Measurements from ENCODE around the gene COPA. TPM values are rescaled to one million over a fixed set of nuclear protein-coding genes. Genes with fewer than 3 reads are reported as not detected.

COPA gene
- total RNA-seq, 4 donors from 2014 or later, result 59.0 to 103 (median 85.9) TPM

DNA sequence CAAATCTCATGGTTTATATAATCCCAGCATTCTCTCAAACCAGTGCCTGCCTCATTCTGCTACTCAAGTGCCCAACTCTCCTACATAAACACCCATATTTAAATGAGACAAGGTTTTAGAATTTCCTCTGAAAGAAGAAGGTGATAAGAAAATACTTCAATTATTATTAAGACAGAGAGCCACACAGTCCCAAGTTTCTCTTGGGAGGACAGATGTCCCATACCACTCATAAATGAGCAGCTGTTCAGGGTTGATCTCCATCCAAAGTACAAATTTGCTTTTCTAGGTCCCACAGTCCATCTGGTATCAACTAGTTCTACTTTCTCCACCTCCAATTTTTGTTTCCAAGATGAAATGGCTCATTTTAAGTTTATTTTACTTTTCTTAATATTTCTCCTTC is 92.0 kb downstream of the COPA start:
- H3K4me1 ChIP-seq, result peaks cover 56 to 57% of the 10 kb centered on the region in 2 donors
- peak in 1 of 2 donors; percentile 35 for ATAC-seq

GRCh38 chr1:160247053-160247452 is 96.0 kb downstream of the COPA start:
- Histone ChIP-seq H3K4me3 (no peak overlapping the region), H3K9me3 (no peaks in the 10 kb centered on the region), H3K27me3 (no peaks in the 10 kb centered on the region), H3K27ac (peak overlapping the region; percentile 74 to 86 (median 84)), H3K4me1 (peaks cover 84 to 86% of the 10 kb centered on the region in 2 donors), H3K36me3 (no peaks in the 10 kb centered on the region)
- DNase-seq (no peak), ATAC-seq (no peak)
- in situ Hi-C loops (cut with MboI; ENCODE audit: low sequenced_read_pairs in 4 of 4), result loop anchor here in 1 of 4 donors (5.0 kb wide), 1 partner anchor 55 kb away; the partner anchor contains the start of gene CASQ1
- intact Hi-C loops (cut with DNase I; ENCODE audit: low total_unique reads), result no loop called here
- TF ChIP-seq POLR2A (IDR thresholded peaks at IDR 0.05), result no peak
- TF ChIP-seq, protein P1, sequence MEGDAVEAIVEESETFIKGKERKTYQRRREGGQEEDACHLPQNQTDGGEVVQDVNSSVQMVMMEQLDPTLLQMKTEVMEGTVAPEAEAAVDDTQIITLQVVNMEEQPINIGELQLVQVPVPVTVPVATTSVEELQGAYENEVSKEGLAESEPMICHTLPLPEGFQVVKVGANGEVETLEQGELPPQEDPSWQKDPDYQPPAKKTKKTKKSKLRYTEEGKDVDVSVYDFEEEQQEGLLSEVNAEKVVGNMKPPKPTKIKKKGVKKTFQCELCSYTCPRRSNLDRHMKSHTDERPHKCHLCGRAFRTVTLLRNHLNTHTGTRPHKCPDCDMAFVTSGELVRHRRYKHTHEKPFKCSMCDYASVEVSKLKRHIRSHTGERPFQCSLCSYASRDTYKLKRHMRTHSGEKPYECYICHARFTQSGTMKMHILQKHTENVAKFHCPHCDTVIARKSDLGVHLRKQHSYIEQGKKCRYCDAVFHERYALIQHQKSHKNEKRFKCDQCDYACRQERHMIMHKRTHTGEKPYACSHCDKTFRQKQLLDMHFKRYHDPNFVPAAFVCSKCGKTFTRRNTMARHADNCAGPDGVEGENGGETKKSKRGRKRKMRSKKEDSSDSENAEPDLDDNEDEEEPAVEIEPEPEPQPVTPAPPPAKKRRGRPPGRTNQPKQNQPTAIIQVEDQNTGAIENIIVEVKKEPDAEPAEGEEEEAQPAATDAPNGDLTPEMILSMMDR (IDR thresholded peaks at IDR 0.05 in 4 of 5, conservative IDR thresholded peaks at IDR 0.05 in 1 of 5), result no peak

More for the DNA sequence above, 92.0 kb downstream of the COPA start:
- Histone ChIP-seq H3K36me3 (peaks cover 0 to 9% of the 10 kb centered on the region in 2 donors), H3K9me3 (no peaks in the 10 kb centered on the region), H3K27ac (peak overlapping the region; percentile 61 to 86 (median 81)), H3K4me3 (no peak overlapping the region), H3K27me3 (no peaks in the 10 kb centered on the region)
- intact Hi-C loops (cut with DNase I; ENCODE audit: low total_unique reads) (no loop called here), in situ Hi-C loops (cut with MboI; ENCODE audit: low sequenced_read_pairs in 4 of 4) (loop anchor here in 3 of 4 donors (5.0 to 10.0 kb wide), 4 partner anchors 59 to 156 kb away; partner anchors contain the start of genes CASQ1 (in 2 of the 3) and IGSF8 (in 1 of the 3))
- TF ChIP-seq, protein P1 (IDR thresholded peaks at IDR 0.05 in 4 of 5, conservative IDR thresholded peaks at IDR 0.05 in 1 of 5), result no peak
- DNase-seq, result no peak

GRCh38 chr1:160245434-160245833 is 97.6 kb downstream of the COPA start:
- intact Hi-C loops (cut with DNase I; ENCODE audit: low total_unique reads) (no loop called here), in situ Hi-C loops (cut with MboI; ENCODE audit: low sequenced_read_pairs in 4 of 4) (loop anchor here in 1 of 4 donors (5.0 kb wide), 1 partner anchor 53 kb away; the partner anchor contains the start of gene CASQ1)
- no peak for ATAC-seq

GRCh38 chr1:160244209-160244608 is 98.8 kb downstream of the COPA start:
- Histone ChIP-seq H3K36me3 (peaks cover 0 to 23% of the 10 kb centered on the region in 2 donors), H3K4me3 (no peak overlapping the region), H3K9me3 (no peaks in the 10 kb centered on the region), H3K4me1 (peaks cover 67 to 70% of the 10 kb centered on the region in 2 donors), H3K27ac (peak overlapping the region; percentile 74 to 86 (median 84)), H3K27me3 (no peaks in the 10 kb centered on the region)
- in situ Hi-C loops (cut with MboI; ENCODE audit: low sequenced_read_pairs in 4 of 4) (no loop called here), intact Hi-C loops (cut with DNase I; ENCODE audit: low total_unique reads) (no loop called here)
- ATAC-seq (peak; percentile 79 to 86), DNase-seq (no peak)
- no peak for TF ChIP-seq POLR2A (IDR thresholded peaks at IDR 0.05)
- TF ChIP-seq, protein P1 (IDR thresholded peaks at IDR 0.05 in 4 of 5, conservative IDR thresholded peaks at IDR 0.05 in 1 of 5), result no peak

More at GRCh38 chr1:160245434-160245833, 97.6 kb downstream of the COPA start:
- Histone ChIP-seq H3K9me3 (no peaks in the 10 kb centered on the region), H3K27ac (peak overlapping the region; percentile 74 to 86 (median 84)), H3K36me3 (peaks cover 0 to 11% of the 10 kb centered on the region in 2 donors), H3K4me1 (peaks cover 72 to 79% of the 10 kb centered on the region in 2 donors), H3K4me3 (no peak overlapping the region), H3K27me3 (no peaks in the 10 kb centered on the region)
- TF ChIP-seq, protein P1 (IDR thresholded peaks at IDR 0.05 in 4 of 5, conservative IDR thresholded peaks at IDR 0.05 in 1 of 5), result no peak
- TF ChIP-seq POLR2A (IDR thresholded peaks at IDR 0.05), result no peak
- DNase-seq, result no peak

Measured in gastrocnemius medialis (tissue), 4 donors.